ENCODE data around the gene TTBK2. TPM values are rescaled to one million over a fixed set of nuclear protein-coding genes. Genes with fewer than 3 reads are reported as not detected.

TTBK2 gene
- total and polyA plus RNA-seq, 10 of the 15 experiments (the other 5 are each of a cell fraction or from before 2014, with no cell fraction given): 0.66 to 9.1 (median 3.7) TPM

GRCh38 chr15:42719043-42719442 is 201.5 kb downstream of the TTBK2 start:
- CTCF ChIA-PET: interaction anchor here (1.0 kb wide), 1 partner anchor 209 kb away, joined by 3 read pairs; no protein-coding TSS in a partner anchor
- TF ChIP-seq TBL1XR1 (IDR thresholded peaks at IDR 0.05; ENCODE audit: low read depth, low read length) (no peak), RFX5 (IDR thresholded peaks at IDR 0.05; ENCODE audit: low read depth, low read length) (no peak), MXI1 (IDR thresholded peaks at IDR 0.05; ENCODE audit: low read depth, low read length) (no peak), EGR1 (IDR thresholded peaks at IDR 0.05; ENCODE audit: borderline replicate concordance in 1 of 2, low read depth in 2 of 2, low read length in 2 of 2) (no peak), CBFB (IDR thresholded peaks at IDR 0.05; ENCODE audit: low read depth) (no peak), EED (IDR thresholded peaks at IDR 0.05; ENCODE audit: low read depth) (no peak), NR2C2 (IDR thresholded peaks at IDR 0.05; ENCODE audit: borderline replicate concordance, control insufficient read depth, insufficient read length, low read depth) (no peak), CBX5 (IDR thresholded peaks at IDR 0.05; ENCODE audit: low read depth) (no peak), TCF3 (IDR thresholded peaks at IDR 0.05; ENCODE audit: borderline replicate concordance, insufficient read depth, low read depth, low read length) (no peak), STAT1 (conservative IDR thresholded peaks at IDR 0.05) (no peak), NRF1 (conservative IDR thresholded peaks at IDR 0.05; ENCODE audit: low read depth, low read length) (no peak), ELK1 (IDR thresholded peaks at IDR 0.05; ENCODE audit: low read depth, low read length) (no peak)
- no TSS peak for BruUV-seq (replicated peaks)
- intact Hi-C loops (cut with micrococcal nuclease; ENCODE audit: unreplicated experiment) (no loop called here), in situ Hi-C loops (cut with MboI) (no loop called here)
- SMC1A ChIA-PET (ENCODE audit: uncharacterized antibody, unreplicated experiment): interaction anchor here (0.5 kb wide), 1 partner anchor 1107 kb away, joined by 3 read pairs; no protein-coding TSS in a partner anchor
- POLR2A ChIA-PET: no interaction called here
- Histone ChIP-seq H3K9me3 (replicated peaks; ENCODE audit: control insufficient read depth, insufficient read depth, low read length) (no peaks in the 10 kb centered on the region), H3K4me3 (no peak overlapping the region), H3K27ac (ENCODE audit: control insufficient read depth, insufficient read depth) (no peak overlapping the region), H4K20me1 (ENCODE audit: control insufficient read depth, insufficient read depth) (no peaks in the 10 kb centered on the region), H3K36me3 (ENCODE audit: control insufficient read depth in 2 of 2, insufficient read depth in 2 of 2, low read length in 1 of 2) (peaks cover 1 to 11% of the 10 kb centered on the region in 2 experiments; a peak in 3 of 4 replicates), H2AFZ (ENCODE audit: control insufficient read depth, low read depth, low read length) (no peak overlapping the region), H3K4me1 (ENCODE audit: control insufficient read depth, insufficient read depth, low read length) (no peaks in the 10 kb centered on the region), H3K4me2 (ENCODE audit: control insufficient read depth, insufficient read depth) (no peak overlapping the region), H3K27me3 (replicated peaks in 1 of 2; ENCODE audit: control insufficient read depth in 2 of 2, insufficient read depth in 2 of 2, low read length in 1 of 2) (no peaks in the 10 kb centered on the region), H3K79me2 (ENCODE audit: control insufficient read depth, insufficient read depth, low read length) (no peaks in the 10 kb centered on the region), H3K9ac (ENCODE audit: control insufficient read depth, insufficient read depth, low read length) (no peak overlapping the region)
- WGBS (ENCODE audit: insufficient coverage, insufficient replicate concordance, low lambda C conversion rate, missing lambda C conversion rate): over 99% methylated on average over 6 of the region's 6 CpGs
- FAIRE-seq (no peak), DNase-seq (ENCODE audit: low read depth, low spot score) (no peak), ATAC-seq (no peak)
- RAD21 ChIA-PET (ENCODE audit: unreplicated experiment): no interaction called here
